Gastroesophageal sphincter (tissue), 4 donors: ENCODE data around the gene RPL28. TPM values are rescaled to one million over a fixed set of nuclear protein-coding genes. Genes with fewer than 3 reads are reported as not detected.

ENCODE experiments used
- ATAC-seq: fragments of 150-250 bp; one replicate; pipeline ENCODE4 v1.9.1; 2016; ENCODE audit warnings: mild to moderate bottlenecking, moderate library complexity
- H3K27ac ChIP-seq, 4 donors: fragments of 200-600 bp; sonication (generic) in 3 of 4; 1 replicate in 3 of 4; 2 replicates in 1 of 4; pipeline ENCODE4 v1.5.1; 2016 to 2019
- H3K27me3 ChIP-seq: fragments of 200-600 bp; sonication (generic); one replicate; pipeline ENCODE4 v1.5.1; 2019
- H3K36me3 ChIP-seq, 2 donors: fragments of 200-600 bp; sonication (generic); one replicate each; pipeline ENCODE4 v1.5.1; 2019; ENCODE audit warnings: control low read depth in 1 of 2
- H3K4me1 ChIP-seq, 3 donors: fragments of 200-600 bp; sonication (generic); 1 replicate in 2 of 3; 2 replicates in 1 of 3; pipeline ENCODE4 v1.5.1; 2016 to 2019; ENCODE audit warnings: control low read depth in 2 of 3
- H3K4me3 ChIP-seq, 2 donors: fragments of 200-600 bp; sonication (generic); one replicate each; pipeline ENCODE4 v1.5.1; 2019; ENCODE audit warnings: mild to moderate bottlenecking in 1 of 2, moderate library complexity in 1 of 2
- H3K9me3 ChIP-seq, 3 donors: fragments of 200-600 bp; sonication (generic); one replicate each; pipeline ENCODE4 v1.5.1; 2017 to 2019; ENCODE audit warnings: control low read depth in 2 of 3
- CTCF ChIP-seq, 4 experiments: fragments of 200-600 bp in 2 of 4; fragments of 450-650 bp in 2 of 4; sonication (generic) in 1 of 4; IDR thresholded peaks; one replicate each; pipeline ENCODE4 v1.5.1; 2017 to 2019; ENCODE audit warnings: antibody characterized with exemption in 4 of 4, mild to moderate bottlenecking in 2 of 4, moderate library complexity in 2 of 4
- EP300 ChIP-seq: sonication (generic); formaldehyde crosslinking; IDR thresholded peaks from one replicate; pipeline ENCODE4 v1.6.1; 2017; ENCODE audit warnings: antibody characterized with exemption, mild to moderate bottlenecking
- POLR2A ChIP-seq, 2 donors: fragments of 450-650 bp; IDR thresholded peaks; one replicate each; pipeline ENCODE4 v1.6.1; 2017; ENCODE audit warnings: antibody characterized with exemption in 2 of 2, mild to moderate bottlenecking in 2 of 2, moderate library complexity in 1 of 2
- POLR2AphosphoS5 ChIP-seq: sonication (generic); formaldehyde crosslinking; IDR thresholded peaks from one replicate; pipeline ENCODE4 v1.6.1; 2017; ENCODE audit warnings: antibody characterized with exemption
- WGBS, 2 donors: methylation state at CpG; one replicate each; pipeline ENCODE4 v1.1.5; 2018; ENCODE audit warnings: low coverage in 1 of 2; 5-methylcytosine and 5-hydroxymethylcytosine counted together
- total RNA-seq, 4 donors: library from RNA; depleted of rRNA; stranded (reverse); fragments of >200 nt; gene quantifications; one replicate each; pipeline ENCODE4 v1.1.0, GENCODE V29; 2016

Gene RPL28
- total RNA-seq, 4 donors from 2014 or later: 174 to 282 (median 271) TPM

GRCh38 chr19:55353803-55354697 is 31.7 kb upstream of the RPL28 start:
- peaks cover 0 to 26% (median 17%) of the 10 kb centered on the region in 3 donors for H3K4me1 ChIP-seq
- no peak overlapping the region for H3K27ac ChIP-seq
- TF ChIP-seq POLR2A (IDR thresholded peaks at IDR 0.05): no peak
- TF ChIP-seq CTCF (IDR thresholded peaks at IDR 0.05): no peak
- no peak for TF ChIP-seq POLR2AphosphoS5
- TF ChIP-seq EP300: no peak
- no peaks in the 10 kb centered on the region for H3K36me3 ChIP-seq
- 5% methylated on average over 10 of the region's 72 CpGs; no CpG with 5 or more reads in 1 of the 2 donors for WGBS, 2 donors
- peaks cover 88% of the 10 kb centered on the region for H3K27me3 ChIP-seq
- H3K4me3 ChIP-seq: peak overlapping the region in 1 of 2 donors; percentile 45
- peak; percentile 88 for ATAC-seq
- no peaks in the 10 kb centered on the region for H3K9me3 ChIP-seq

- Histone ChIP-seq H3K9me3 (no peaks in the 10 kb centered on the region), H3K4me1 (peaks cover 0 to 26% (median 17%) of the 10 kb centered on the region in 3 donors), H3K27ac (no peak within 1 kb of the TSS), H3K27me3 (peaks cover 87% of the 10 kb centered on the region), H3K36me3 (no peaks in the 10 kb centered on the region), H3K4me3 (peak within 1 kb of the TSS in 1 of 2 donors; percentile 45)
- 2 to 10% methylated on average over 2 to 6 of the region's 43 CpGs for WGBS, 2 donors
- TF ChIP-seq POLR2A (IDR thresholded peaks at IDR 0.05): no peak
- TF ChIP-seq EP300: no peak
- no peak for TF ChIP-seq POLR2AphosphoS5
- no peak for TF ChIP-seq CTCF (IDR thresholded peaks at IDR 0.05)
- ATAC-seq: no peak
Measured at GRCh38 chr19:55354698-55355212, 31.0 kb upstream of the RPL28 start, which contains the start of gene COX6B2. Gene COX6B2 (minus strand): TSS chr19:55354719. CDS start chr19:55354521, 198 bp downstream.

GRCh38 chr19:55355213-55355821 is 30.4 kb upstream of the RPL28 start:
- ATAC-seq: no peak
- no peaks in the 10 kb centered on the region for H3K36me3 ChIP-seq
- no peak for TF ChIP-seq CTCF (IDR thresholded peaks at IDR 0.05)
- H3K27ac ChIP-seq: no peak overlapping the region
- WGBS, 2 donors: 41 to 60% methylated on average over 2 to 8 of the region's 13 CpGs
- peaks cover 86% of the 10 kb centered on the region for H3K27me3 ChIP-seq
- H3K9me3 ChIP-seq: no peaks in the 10 kb centered on the region
- peaks cover 0 to 26% (median 17%) of the 10 kb centered on the region in 3 donors for H3K4me1 ChIP-seq
- no peak overlapping the region for H3K4me3 ChIP-seq

- no peaks in the 10 kb centered on the region for H3K36me3 ChIP-seq
- 92% methylated on average over 2 of the region's 19 CpGs; no CpG with 5 or more reads in 1 of the 2 donors for WGBS, 2 donors
- peaks cover 0 to 18% (median 12%) of the 10 kb centered on the region in 3 donors for H3K4me1 ChIP-seq
- no peak for ATAC-seq
- peaks cover 81% of the 10 kb centered on the region for H3K27me3 ChIP-seq
- H3K27ac ChIP-seq: no peak overlapping the region
- no peak overlapping the region for H3K4me3 ChIP-seq
- TF ChIP-seq POLR2A (IDR thresholded peaks at IDR 0.05) (no peak), POLR2AphosphoS5 (no peak), EP300 (no peak), CTCF (IDR thresholded peaks at IDR 0.05) (no peak)
- no peaks in the 10 kb centered on the region for H3K9me3 ChIP-seq
Measured at GRCh38 chr19:55358493-55358892, 27.2 kb upstream of the RPL28 start.
